SKM-1 treated with dmso at 0.1 percent for 144 hours (cell line): Measurements from ENCODE around the gene RUFY1.
"Not testable (repeated sequence)": the region's sequence is repeated elsewhere in the genome, so short reads cannot be mapped to it uniquely, and the experiment has no call there.

Source experiments
- DNase-seq: peaks from one replicate; lab custom pipeline; 2025; ENCODE audit not compliant: unreplicated experiment; lab: John Stamatoyannopoulos, UW

Gene RUFY1

DNA sequence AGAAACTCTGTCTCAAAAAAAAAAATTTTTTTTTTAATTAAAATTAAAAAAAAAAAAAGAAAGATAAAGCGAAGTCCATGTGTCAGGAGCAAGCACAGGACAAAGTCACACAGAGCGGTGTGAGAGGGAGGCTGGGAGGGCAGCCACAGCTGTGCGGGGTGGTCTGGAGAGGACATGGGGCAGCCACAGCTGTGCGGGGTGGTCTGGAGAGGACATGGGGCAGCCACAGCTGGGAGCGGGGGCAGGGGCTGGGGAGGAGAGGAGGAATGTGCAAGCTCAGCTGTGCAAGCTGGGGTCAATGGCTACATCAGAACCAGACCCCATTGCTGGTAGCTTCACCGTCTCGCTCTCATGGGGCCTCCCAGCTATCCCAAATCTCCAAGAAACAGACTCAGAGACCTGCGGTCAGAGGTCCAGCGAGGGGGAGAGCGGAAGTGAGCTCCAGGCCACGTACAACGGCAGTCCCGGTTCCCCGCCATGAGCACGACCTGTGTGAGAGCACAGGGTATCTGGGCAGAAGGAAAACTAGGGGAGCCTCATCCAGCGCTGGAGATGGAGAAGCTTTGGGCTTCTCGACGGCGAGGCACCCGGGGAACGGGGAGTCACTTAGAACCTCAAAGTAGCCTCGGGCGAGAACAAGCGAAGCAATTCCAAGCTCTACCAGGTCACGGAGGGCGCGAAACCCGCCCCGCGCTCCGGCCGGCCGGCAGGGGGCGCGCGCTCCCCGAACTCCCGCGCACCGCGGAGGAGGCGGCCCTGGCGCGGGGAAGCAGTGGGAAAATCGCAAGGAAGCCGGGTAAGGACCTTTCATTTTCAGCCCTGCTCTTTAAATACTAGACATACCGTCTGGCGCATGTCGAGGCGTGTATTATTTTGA lies 107.2 kb downstream of the RUFY1 start:
- not testable (repeated sequence) for DNase-seq

DNA sequence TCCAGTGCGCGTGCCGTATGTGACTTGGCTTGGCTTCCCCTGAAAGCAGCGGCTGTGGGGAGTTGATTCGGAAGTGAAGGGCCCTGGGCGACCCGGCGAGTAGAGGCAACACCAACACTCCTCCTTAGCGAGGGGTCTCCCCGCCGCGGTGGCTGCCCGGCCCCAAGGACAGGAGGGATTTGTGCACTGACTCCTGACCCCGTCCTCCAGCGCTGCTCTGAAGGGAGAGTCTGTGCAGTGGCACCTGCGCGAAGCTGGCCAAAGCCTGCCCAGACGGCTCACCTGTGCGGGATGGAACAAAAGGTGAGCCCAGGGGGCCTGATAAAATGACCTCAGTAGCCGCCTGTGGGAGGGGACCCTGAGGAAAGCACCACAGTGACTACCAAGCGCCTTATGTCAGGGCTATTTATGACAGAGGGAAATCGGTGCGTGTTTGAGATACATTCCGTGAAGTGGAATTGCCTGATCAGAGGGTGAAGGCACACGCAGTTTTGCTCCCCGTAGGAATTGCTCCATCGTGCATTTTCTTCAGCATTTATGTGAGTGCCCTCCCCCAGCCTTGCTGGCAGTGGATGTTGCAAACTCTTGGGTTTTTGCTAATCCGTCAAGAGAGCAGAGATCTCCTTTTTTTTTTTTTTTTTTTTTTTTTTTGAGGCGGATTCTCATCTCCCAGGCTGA lies 108.0 kb downstream of the RUFY1 start:
- peak; percentile 56 for DNase-seq
